ENCODE data around the gene EPB42.

Gene EPB42

DNA sequence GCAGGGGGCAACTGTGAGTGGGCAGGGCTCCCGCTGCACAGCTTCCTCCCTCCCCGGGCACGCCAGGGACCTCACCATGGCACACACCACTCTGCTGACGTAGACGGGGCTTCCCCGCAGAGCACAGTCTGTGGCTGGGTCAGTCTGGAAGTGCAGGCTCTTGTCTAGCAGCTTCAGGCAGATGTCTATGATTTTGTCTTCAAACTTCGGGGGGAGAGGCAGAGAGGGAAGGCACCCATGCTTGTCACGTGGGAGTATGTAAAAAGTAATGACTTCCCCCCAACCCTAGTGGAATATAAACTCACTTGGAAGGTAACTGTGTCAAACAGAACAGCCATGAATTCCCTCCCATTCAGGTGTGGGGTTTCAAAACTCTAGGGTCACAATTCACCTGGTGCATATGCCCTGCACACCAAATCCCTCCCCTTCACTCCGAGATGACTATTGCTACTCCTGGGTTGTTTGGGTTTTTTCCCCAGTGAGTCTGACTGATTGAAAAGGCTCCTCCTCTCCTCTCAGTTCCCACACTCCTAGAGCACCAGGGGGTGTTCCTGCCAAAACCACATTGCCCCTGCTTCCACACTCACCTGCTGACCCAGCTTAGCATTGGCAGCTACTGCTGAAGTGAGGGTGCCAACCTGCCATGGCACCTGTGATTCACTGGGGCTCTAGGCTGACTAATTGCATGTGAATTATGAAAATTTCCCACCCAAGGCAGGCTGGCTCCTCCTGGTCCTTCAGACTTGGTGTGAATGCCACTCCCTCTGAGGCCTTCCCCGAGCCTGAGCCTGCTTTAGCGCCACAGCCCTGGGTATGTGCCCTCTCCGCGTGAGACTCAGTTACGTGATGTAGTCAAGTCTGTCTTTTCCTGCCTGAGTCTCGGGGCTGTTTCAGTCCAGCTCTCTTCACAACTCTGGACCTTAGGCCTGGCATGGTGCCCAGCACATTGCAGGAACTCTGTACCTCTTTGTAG lies 32.9 kb upstream of the EPB42 start:
- peak; percentile 47 for DNase-seq (ENCODE audit: extremely low read depth, insufficient read length)
- Histone ChIP-seq H3K27me3 (replicated peaks; ENCODE audit: control insufficient read depth, insufficient read depth, low read length) (no peaks in the 10 kb centered on the region), H3K4me3 (replicated peaks; ENCODE audit: low read depth, low read length) (no peak overlapping the region; the same call in 1 of the 2 replicates), H3K36me3 (ENCODE audit: control insufficient read depth, insufficient read depth, low read length) (no peaks in the 10 kb centered on the region)
- TF ChIP-seq, protein P1, sequence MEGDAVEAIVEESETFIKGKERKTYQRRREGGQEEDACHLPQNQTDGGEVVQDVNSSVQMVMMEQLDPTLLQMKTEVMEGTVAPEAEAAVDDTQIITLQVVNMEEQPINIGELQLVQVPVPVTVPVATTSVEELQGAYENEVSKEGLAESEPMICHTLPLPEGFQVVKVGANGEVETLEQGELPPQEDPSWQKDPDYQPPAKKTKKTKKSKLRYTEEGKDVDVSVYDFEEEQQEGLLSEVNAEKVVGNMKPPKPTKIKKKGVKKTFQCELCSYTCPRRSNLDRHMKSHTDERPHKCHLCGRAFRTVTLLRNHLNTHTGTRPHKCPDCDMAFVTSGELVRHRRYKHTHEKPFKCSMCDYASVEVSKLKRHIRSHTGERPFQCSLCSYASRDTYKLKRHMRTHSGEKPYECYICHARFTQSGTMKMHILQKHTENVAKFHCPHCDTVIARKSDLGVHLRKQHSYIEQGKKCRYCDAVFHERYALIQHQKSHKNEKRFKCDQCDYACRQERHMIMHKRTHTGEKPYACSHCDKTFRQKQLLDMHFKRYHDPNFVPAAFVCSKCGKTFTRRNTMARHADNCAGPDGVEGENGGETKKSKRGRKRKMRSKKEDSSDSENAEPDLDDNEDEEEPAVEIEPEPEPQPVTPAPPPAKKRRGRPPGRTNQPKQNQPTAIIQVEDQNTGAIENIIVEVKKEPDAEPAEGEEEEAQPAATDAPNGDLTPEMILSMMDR (IDR thresholded peaks at IDR 0.05; ENCODE audit: insufficient read depth, low read length, poor library complexity, severe bottlenecking), result no peak

DNA sequence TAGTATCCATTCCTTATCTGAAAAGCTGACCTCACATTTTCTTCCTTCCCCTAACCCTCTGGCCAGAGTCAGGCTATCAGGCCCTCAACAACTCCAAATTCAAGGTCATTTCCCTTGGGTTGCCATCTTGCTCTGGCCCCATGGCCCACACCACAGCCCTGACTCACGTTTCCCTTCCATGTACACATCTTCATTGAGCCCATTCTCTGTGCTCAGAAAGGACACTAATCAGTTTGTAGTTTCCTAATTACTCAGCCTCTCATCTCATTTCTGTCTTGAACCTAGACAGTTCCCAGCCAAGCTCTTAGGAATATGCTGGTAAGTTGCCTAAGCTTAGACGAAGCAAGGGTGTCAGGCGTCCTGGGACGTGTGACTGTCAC lies 31.0 kb upstream of the EPB42 start:
- DNase-seq (ENCODE audit: extremely low read depth, insufficient read length), result no peak
- no peaks in the 10 kb centered on the region for H3K27me3 ChIP-seq (replicated peaks; ENCODE audit: control insufficient read depth, insufficient read depth, low read length)
- TF ChIP-seq, protein P1 (IDR thresholded peaks at IDR 0.05; ENCODE audit: insufficient read depth, low read length, poor library complexity, severe bottlenecking), result no peak
- H3K4me3 ChIP-seq (replicated peaks; ENCODE audit: low read depth, low read length), result no peak overlapping the region
- no peaks in the 10 kb centered on the region for H3K36me3 ChIP-seq (ENCODE audit: control insufficient read depth, insufficient read depth, low read length)

- no peaks in the 10 kb centered on the region for H3K27me3 ChIP-seq (replicated peaks; ENCODE audit: control insufficient read depth, insufficient read depth, low read length)
- no peak for DNase-seq (ENCODE audit: extremely low read depth, insufficient read length)
- TF ChIP-seq, protein P1 (IDR thresholded peaks at IDR 0.05; ENCODE audit: insufficient read depth, low read length, poor library complexity, severe bottlenecking), result no peak
- no peak overlapping the region for H3K4me3 ChIP-seq (replicated peaks; ENCODE audit: low read depth, low read length)
- no peaks in the 10 kb centered on the region for H3K36me3 ChIP-seq (ENCODE audit: control insufficient read depth, insufficient read depth, low read length)
Measured at GRCh38 chr15:43251185-43251870, 30.5 kb upstream of the EPB42 start.

DNA sequence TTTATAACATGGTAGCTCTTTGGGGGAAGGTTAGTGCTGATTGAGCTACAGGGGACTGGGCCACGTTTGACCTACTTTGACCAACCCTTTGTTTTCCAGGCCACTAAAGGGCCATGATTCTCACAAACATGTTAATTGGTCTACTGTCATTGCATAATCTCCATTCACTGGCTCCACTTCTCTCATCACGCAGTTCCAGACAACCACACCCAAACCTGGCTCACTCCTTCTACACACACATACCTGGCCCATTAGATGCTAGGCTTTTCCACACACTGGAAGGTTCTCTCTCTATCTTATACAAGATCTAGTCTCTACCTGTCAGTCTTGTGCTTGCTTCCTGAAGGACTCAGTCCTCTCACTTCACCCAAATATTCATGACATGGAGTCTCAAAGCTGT lies 30.0 kb upstream of the EPB42 start:
- no peaks in the 10 kb centered on the region for H3K36me3 ChIP-seq (ENCODE audit: control insufficient read depth, insufficient read depth, low read length)
- DNase-seq (ENCODE audit: extremely low read depth, insufficient read length), result no peak
- H3K27me3 ChIP-seq (replicated peaks; ENCODE audit: control insufficient read depth, insufficient read depth, low read length), result no peaks in the 10 kb centered on the region
- TF ChIP-seq, protein P1 (IDR thresholded peaks at IDR 0.05; ENCODE audit: insufficient read depth, low read length, poor library complexity, severe bottlenecking), result no peak
- H3K4me3 ChIP-seq (replicated peaks; ENCODE audit: low read depth, low read length), result no peak overlapping the region

- no peaks in the 10 kb centered on the region for H3K36me3 ChIP-seq (ENCODE audit: control insufficient read depth, insufficient read depth, low read length)
- peak; percentile 73 for DNase-seq (ENCODE audit: extremely low read depth, insufficient read length)
- H3K4me3 ChIP-seq (replicated peaks; ENCODE audit: low read depth, low read length), result no peak overlapping the region
- H3K27me3 ChIP-seq (replicated peaks; ENCODE audit: control insufficient read depth, insufficient read depth, low read length), result no peaks in the 10 kb centered on the region
- TF ChIP-seq, protein P1 (IDR thresholded peaks at IDR 0.05; ENCODE audit: insufficient read depth, low read length, poor library complexity, severe bottlenecking), result no peak
Measured at GRCh38 chr15:43249699-43250203, 28.9 kb upstream of the EPB42 start.

Measured in GM06990 (cell line).